Measurements from ENCODE around the gene SPECC1L. TPM values are rescaled to one million over a fixed set of nuclear protein-coding genes. Genes with fewer than 3 reads are reported as not detected.

Gene SPECC1L
- total RNA-seq, 2 donors from 2014 or later = 23.1 to 26.0 TPM

- Histone ChIP-seq H3K36me3 (replicated peaks in 1 of 2; ENCODE audit: insufficient read depth in 1 of 2, low read depth in 2 of 2) (no peaks in the 10 kb centered on the region), H3K27ac (peak overlapping the region in 2 of 4 donors; percentile 24 to 43), H3K4me3 (no peak overlapping the region), H3K4me1 (peaks cover 17% of the 10 kb centered on the region), H3K27me3 (no peaks in the 10 kb centered on the region), H3K9me3 (no peaks in the 10 kb centered on the region)
- DNase-seq = peak in 1 of 4 donors; percentile 62
- intact Hi-C loops (cut with DNase I) = no loop called here
- ATAC-seq = peak; percentile 19
- 66 to 67% methylated on average over 11 to 16 of the region's 16 CpGs for WGBS, 2 donors
- TF ChIP-seq POLR2A (IDR thresholded peaks at IDR 0.05) = no peak
- no peak for TF ChIP-seq CTCF (IDR thresholded peaks at IDR 0.05)
Observed at GRCh38 chr22:24434471-24435322, 164.1 kb downstream of the SPECC1L start.

- Histone ChIP-seq H3K4me3 (no peak overlapping the region), H3K36me3 (replicated peaks in 1 of 2; ENCODE audit: insufficient read depth in 1 of 2, low read depth in 2 of 2) (no peaks in the 10 kb centered on the region), H3K27me3 (no peaks in the 10 kb centered on the region), H3K27ac (peak overlapping the region in 2 of 4 donors; percentile 20 to 24), H3K4me1 (peaks cover 17% of the 10 kb centered on the region), H3K9me3 (no peaks in the 10 kb centered on the region)
- intact Hi-C loops (cut with DNase I) = no loop called here
- DNase-seq (no peak), ATAC-seq (no peak)
- 60 to 88% methylated on average over 2 of the region's 2 CpGs for WGBS, 2 donors
- TF ChIP-seq POLR2A (IDR thresholded peaks at IDR 0.05) (no peak), CTCF (IDR thresholded peaks at IDR 0.05) (no peak)
Observed at GRCh38 chr22:24435323-24435645, 164.7 kb downstream of the SPECC1L start.

- no peak for DNase-seq
- peak; percentile 13 for ATAC-seq
- Histone ChIP-seq H3K9me3 (no peaks in the 10 kb centered on the region), H3K27me3 (no peaks in the 10 kb centered on the region), H3K4me3 (no peak overlapping the region), H3K36me3 (replicated peaks in 1 of 2; ENCODE audit: insufficient read depth in 1 of 2, low read depth in 2 of 2) (no peaks in the 10 kb centered on the region), H3K4me1 (peaks cover 17% of the 10 kb centered on the region), H3K27ac (peak overlapping the region in 1 of 4 donors; percentile 20)
- intact Hi-C loops (cut with DNase I) = no loop called here
- TF ChIP-seq CTCF (IDR thresholded peaks at IDR 0.05) (no peak), POLR2A (IDR thresholded peaks at IDR 0.05) (no peak)
- 79 to 83% methylated on average over 10 of the region's 13 CpGs for WGBS, 2 donors
Observed at GRCh38 chr22:24435861-24436371, 165.3 kb downstream of the SPECC1L start.

GRCh38 chr22:24436553-24436952, 165.9 kb downstream of the SPECC1L start:
- TF ChIP-seq POLR2A (IDR thresholded peaks at IDR 0.05) (no peak), CTCF (IDR thresholded peaks at IDR 0.05) (no peak)
- Histone ChIP-seq H3K9me3 (no peaks in the 10 kb centered on the region), H3K4me1 (peaks cover 17% of the 10 kb centered on the region), H3K27me3 (no peaks in the 10 kb centered on the region), H3K36me3 (replicated peaks in 1 of 2; ENCODE audit: insufficient read depth in 1 of 2, low read depth in 2 of 2) (no peaks in the 10 kb centered on the region), H3K4me3 (no peak overlapping the region), H3K27ac (peak overlapping the region in 1 of 4 donors; percentile 20)
- no peak for ATAC-seq
- 79 to 82% methylated on average over 3 of the region's 3 CpGs for WGBS, 2 donors
- no peak for DNase-seq
- intact Hi-C loops (cut with DNase I) = no loop called here

All from body of pancreas (tissue), 4 donors.